ENCODE measurements around the gene SYNGAP1.
A peak's percentile ranks its signal among the peaks of the same experiment; 100 is the strongest.

SYNGAP1 gene

GRCh38 chr6:33428966-33429749 lies 9.3 kb downstream of the SYNGAP1 start:
- no peaks in the 10 kb centered on the region for H3K27me3 ChIP-seq (ENCODE audit: control insufficient read depth, insufficient read depth, low read length)
- H3K9ac ChIP-seq (ENCODE audit: low read length), result no peak overlapping the region
- peak overlapping the region; percentile 74 for H3K27ac ChIP-seq (ENCODE audit: low read depth, low read length)
- no peak overlapping the region for H3K4me3 ChIP-seq (ENCODE audit: low read length)
- peaks cover 39% of the 10 kb centered on the region for H3K4me1 ChIP-seq (ENCODE audit: control insufficient read depth, insufficient read depth, low read length)
- no peaks in the 10 kb centered on the region for H3K36me3 ChIP-seq (ENCODE audit: control insufficient read depth, insufficient read depth, low read length)

GRCh38 chr6:33429750-33430052 lies 9.8 kb downstream of the SYNGAP1 start:
- no peaks in the 10 kb centered on the region for H3K36me3 ChIP-seq (ENCODE audit: control insufficient read depth, insufficient read depth, low read length)
- H3K4me1 ChIP-seq (ENCODE audit: control insufficient read depth, insufficient read depth, low read length), result peaks cover 34% of the 10 kb centered on the region
- peak overlapping the region; percentile 74 for H3K27ac ChIP-seq (ENCODE audit: low read depth, low read length)
- H3K4me3 ChIP-seq (ENCODE audit: low read length), result no peak overlapping the region
- no peak overlapping the region for H3K9ac ChIP-seq (ENCODE audit: low read length)
- no peaks in the 10 kb centered on the region for H3K27me3 ChIP-seq (ENCODE audit: control insufficient read depth, insufficient read depth, low read length)

GRCh38 chr6:33430334-33430733 lies 10.5 kb downstream of the SYNGAP1 start:
- Histone ChIP-seq H3K4me3 (ENCODE audit: low read length) (no peak overlapping the region), H3K36me3 (ENCODE audit: control insufficient read depth, insufficient read depth, low read length) (peaks cover 3% of the 10 kb centered on the region), H3K9ac (ENCODE audit: low read length) (no peak overlapping the region), H3K27ac (ENCODE audit: low read depth, low read length) (peak overlapping the region; percentile 65), H3K27me3 (ENCODE audit: control insufficient read depth, insufficient read depth, low read length) (no peaks in the 10 kb centered on the region), H3K4me1 (ENCODE audit: control insufficient read depth, insufficient read depth, low read length) (peaks cover 29% of the 10 kb centered on the region)

- Histone ChIP-seq H3K36me3 (ENCODE audit: control insufficient read depth, insufficient read depth, low read length) (peaks cover 4% of the 10 kb centered on the region), H3K4me1 (ENCODE audit: control insufficient read depth, insufficient read depth, low read length) (peaks cover 29% of the 10 kb centered on the region), H3K27me3 (ENCODE audit: control insufficient read depth, insufficient read depth, low read length) (no peaks in the 10 kb centered on the region), H3K4me3 (ENCODE audit: low read length) (peak overlapping the region; percentile 57), H3K9ac (ENCODE audit: low read length) (no peak overlapping the region), H3K27ac (ENCODE audit: low read depth, low read length) (peak overlapping the region; percentile 65)
Measured at GRCh38 chr6:33430991-33431879, 11.4 kb downstream of the SYNGAP1 start.

GRCh38 chr6:33431880-33432541 lies 12.1 kb downstream of the SYNGAP1 start:
- Histone ChIP-seq H3K4me3 (ENCODE audit: low read length) (peak overlapping the region; percentile 8), H3K36me3 (ENCODE audit: control insufficient read depth, insufficient read depth, low read length) (peaks cover 6% of the 10 kb centered on the region), H3K27me3 (ENCODE audit: control insufficient read depth, insufficient read depth, low read length) (no peaks in the 10 kb centered on the region), H3K9ac (ENCODE audit: low read length) (no peak overlapping the region), H3K27ac (ENCODE audit: low read depth, low read length) (peak overlapping the region; percentile 65), H3K4me1 (ENCODE audit: control insufficient read depth, insufficient read depth, low read length) (peaks cover 29% of the 10 kb centered on the region)

- Histone ChIP-seq H3K4me3 (ENCODE audit: low read length) (no peak overlapping the region), H3K27me3 (ENCODE audit: control insufficient read depth, insufficient read depth, low read length) (no peaks in the 10 kb centered on the region), H3K27ac (ENCODE audit: low read depth, low read length) (peak overlapping the region; percentile 85), H3K36me3 (ENCODE audit: control insufficient read depth, insufficient read depth, low read length) (peaks cover 10% of the 10 kb centered on the region), H3K4me1 (ENCODE audit: control insufficient read depth, insufficient read depth, low read length) (peaks cover 24% of the 10 kb centered on the region), H3K9ac (ENCODE audit: low read length) (no peak overlapping the region)
Measured at GRCh38 chr6:33432546-33432945, 12.7 kb downstream of the SYNGAP1 start.

GRCh38 chr6:33433001-33433543 lies 13.2 kb downstream of the SYNGAP1 start:
- Histone ChIP-seq H3K4me3 (ENCODE audit: low read length) (no peak overlapping the region), H3K4me1 (ENCODE audit: control insufficient read depth, insufficient read depth, low read length) (peaks cover 24% of the 10 kb centered on the region), H3K9ac (ENCODE audit: low read length) (no peak overlapping the region), H3K27me3 (ENCODE audit: control insufficient read depth, insufficient read depth, low read length) (no peaks in the 10 kb centered on the region), H3K36me3 (ENCODE audit: control insufficient read depth, insufficient read depth, low read length) (peaks cover 15% of the 10 kb centered on the region), H3K27ac (ENCODE audit: low read depth, low read length) (peak overlapping the region; percentile 85)

GRCh38 chr6:33433544-33434191 lies 13.8 kb downstream of the SYNGAP1 start:
- peak overlapping the region; percentile 85 for H3K27ac ChIP-seq (ENCODE audit: low read depth, low read length)
- no peaks in the 10 kb centered on the region for H3K27me3 ChIP-seq (ENCODE audit: control insufficient read depth, insufficient read depth, low read length)
- H3K4me1 ChIP-seq (ENCODE audit: control insufficient read depth, insufficient read depth, low read length), result peaks cover 19% of the 10 kb centered on the region
- H3K36me3 ChIP-seq (ENCODE audit: control insufficient read depth, insufficient read depth, low read length), result peaks cover 16% of the 10 kb centered on the region
- no peak overlapping the region for H3K9ac ChIP-seq (ENCODE audit: low read length)
- no peak overlapping the region for H3K4me3 ChIP-seq (ENCODE audit: low read length)

- no peak overlapping the region for H3K4me3 ChIP-seq (ENCODE audit: low read length)
- H3K4me1 ChIP-seq (ENCODE audit: control insufficient read depth, insufficient read depth, low read length), result peaks cover 18% of the 10 kb centered on the region
- H3K27ac ChIP-seq (ENCODE audit: low read depth, low read length), result no peak overlapping the region
- no peaks in the 10 kb centered on the region for H3K27me3 ChIP-seq (ENCODE audit: control insufficient read depth, insufficient read depth, low read length)
- peaks cover 16% of the 10 kb centered on the region for H3K36me3 ChIP-seq (ENCODE audit: control insufficient read depth, insufficient read depth, low read length)
- no peak overlapping the region for H3K9ac ChIP-seq (ENCODE audit: low read length)
Measured at GRCh38 chr6:33434961-33435360, 15.1 kb downstream of the SYNGAP1 start.

- Histone ChIP-seq H3K4me3 (ENCODE audit: low read length) (no peak overlapping the region), H3K27me3 (ENCODE audit: control insufficient read depth, insufficient read depth, low read length) (no peaks in the 10 kb centered on the region), H3K4me1 (ENCODE audit: control insufficient read depth, insufficient read depth, low read length) (peaks cover 9% of the 10 kb centered on the region), H3K9ac (ENCODE audit: low read length) (no peak overlapping the region), H3K27ac (ENCODE audit: low read depth, low read length) (no peak overlapping the region), H3K36me3 (ENCODE audit: control insufficient read depth, insufficient read depth, low read length) (peaks cover 19% of the 10 kb centered on the region)
Measured at GRCh38 chr6:33437666-33438065, 17.8 kb downstream of the SYNGAP1 start.

- H3K9ac ChIP-seq (ENCODE audit: low read length), result no peak overlapping the region
- H3K27me3 ChIP-seq (ENCODE audit: control insufficient read depth, insufficient read depth, low read length), result no peaks in the 10 kb centered on the region
- H3K27ac ChIP-seq (ENCODE audit: low read depth, low read length), result no peak overlapping the region
- peaks cover 25% of the 10 kb centered on the region for H3K36me3 ChIP-seq (ENCODE audit: control insufficient read depth, insufficient read depth, low read length)
- H3K4me1 ChIP-seq (ENCODE audit: control insufficient read depth, insufficient read depth, low read length), result peaks cover 2% of the 10 kb centered on the region
- no peak overlapping the region for H3K4me3 ChIP-seq (ENCODE audit: low read length)
Measured at GRCh38 chr6:33438978-33439594, 19.2 kb downstream of the SYNGAP1 start.
